Skin of body (tissue), 2 donors: ENCODE data around the gene C1orf52. TPM values are rescaled to one million over a fixed set of nuclear protein-coding genes. Genes with fewer than 3 reads are reported as not detected.

ENCODE experiments used
- DNase-seq: peaks from one replicate; lab custom pipeline; 2025; lab: John Stamatoyannopoulos, UW
- total RNA-seq: library from RNA; depleted of rRNA; stranded (reverse); fragments of >200 nt; gene quantifications from one replicate; pipeline ENCODE4 v1.2.3, GENCODE V29; 2014

C1orf52 gene
- total RNA-seq, 1 donor from 2014 or later: 23.4 TPM

DNA sequence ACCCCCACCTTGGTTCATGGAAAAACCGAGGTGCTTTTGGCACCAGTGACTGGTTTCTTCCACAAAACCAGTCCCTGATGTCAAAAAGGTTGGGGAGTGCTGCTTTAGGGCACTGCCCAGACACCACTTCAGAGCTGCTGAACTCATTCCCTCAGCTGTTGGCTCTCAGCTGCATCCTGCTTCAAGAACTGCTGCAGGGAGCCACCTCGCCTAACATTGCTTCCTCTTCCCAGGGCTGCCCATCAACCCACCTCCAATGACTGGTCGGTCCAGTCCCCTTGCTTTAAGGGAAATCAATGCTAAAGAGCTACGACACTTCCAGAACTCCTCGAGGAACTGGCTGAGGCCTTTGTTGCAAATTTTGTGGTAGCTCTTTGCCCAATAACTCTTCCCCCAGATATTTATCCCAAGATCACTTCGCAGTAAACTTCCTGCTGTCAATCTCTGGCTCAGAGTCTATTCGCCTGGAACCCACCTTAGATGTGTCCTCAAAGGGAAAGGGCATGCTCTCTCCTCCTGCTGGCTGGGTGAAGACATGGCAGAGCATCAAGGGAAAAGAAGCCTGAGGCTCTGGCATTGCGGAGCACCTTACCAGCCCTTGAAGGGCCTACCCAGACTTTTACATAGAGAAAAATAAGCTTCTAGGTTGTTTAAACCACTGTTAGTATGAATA, 29.0 kb downstream of the C1orf52 start:
- DNase-seq: no peak

GRCh38 chr1:85229574-85230097, 29.8 kb downstream of the C1orf52 start:
- DNase-seq: no peak

DNA sequence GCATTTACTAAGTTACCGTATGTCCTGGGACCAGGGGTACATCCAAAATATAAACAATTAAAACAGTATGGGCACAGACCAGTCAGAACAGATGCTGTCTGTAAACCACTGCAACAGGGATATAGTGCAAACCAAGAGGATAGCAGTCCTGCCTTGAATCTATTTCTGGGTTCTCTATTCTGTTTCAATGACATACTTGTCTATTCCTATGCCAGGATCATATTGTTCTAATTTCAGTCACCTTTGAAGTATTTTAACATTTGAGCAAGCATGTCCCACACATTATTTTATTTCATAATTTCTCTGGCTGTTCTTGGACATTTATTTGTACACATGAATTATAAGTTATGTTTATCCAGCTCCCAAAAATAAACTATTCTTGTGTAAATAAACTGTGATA, 30.5 kb downstream of the C1orf52 start:
- peak; percentile 63 for DNase-seq

DNA sequence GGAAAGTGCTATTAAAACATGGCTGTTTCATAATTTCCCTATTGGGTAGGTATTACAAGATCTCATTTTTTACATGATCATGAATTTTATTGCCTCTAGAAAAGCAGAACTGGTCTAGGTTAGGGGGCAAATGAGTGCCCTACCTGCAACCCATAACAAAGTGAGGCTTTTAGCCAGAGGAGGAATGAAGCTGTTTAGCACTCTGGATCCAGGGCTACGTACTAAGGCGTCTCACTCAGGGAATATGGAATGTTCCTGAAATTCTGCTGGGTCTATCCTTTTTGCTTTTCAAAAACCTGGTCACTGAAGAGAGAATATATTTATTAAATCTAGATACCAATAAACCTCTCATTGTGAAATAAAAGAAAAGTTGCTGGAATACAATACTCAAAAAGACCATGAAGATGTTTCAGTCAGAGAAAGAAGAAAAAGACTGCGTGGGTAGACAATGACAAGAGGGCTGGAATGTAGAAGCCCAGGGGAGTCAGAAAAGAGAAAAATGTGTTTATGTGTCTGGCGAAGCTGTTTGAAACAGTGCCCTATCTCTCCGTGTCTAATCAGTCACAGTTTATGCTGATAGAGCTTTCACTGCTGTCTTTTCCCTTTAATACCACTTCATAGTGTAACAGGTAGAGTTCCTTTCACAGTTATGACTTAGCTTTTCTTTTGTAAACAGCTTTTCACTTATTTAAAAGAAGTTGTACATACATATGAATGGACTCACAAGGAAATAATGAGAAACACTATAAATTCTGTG, 33.7 kb downstream of the C1orf52 start:
- DNase-seq: peak; percentile 46

DNA sequence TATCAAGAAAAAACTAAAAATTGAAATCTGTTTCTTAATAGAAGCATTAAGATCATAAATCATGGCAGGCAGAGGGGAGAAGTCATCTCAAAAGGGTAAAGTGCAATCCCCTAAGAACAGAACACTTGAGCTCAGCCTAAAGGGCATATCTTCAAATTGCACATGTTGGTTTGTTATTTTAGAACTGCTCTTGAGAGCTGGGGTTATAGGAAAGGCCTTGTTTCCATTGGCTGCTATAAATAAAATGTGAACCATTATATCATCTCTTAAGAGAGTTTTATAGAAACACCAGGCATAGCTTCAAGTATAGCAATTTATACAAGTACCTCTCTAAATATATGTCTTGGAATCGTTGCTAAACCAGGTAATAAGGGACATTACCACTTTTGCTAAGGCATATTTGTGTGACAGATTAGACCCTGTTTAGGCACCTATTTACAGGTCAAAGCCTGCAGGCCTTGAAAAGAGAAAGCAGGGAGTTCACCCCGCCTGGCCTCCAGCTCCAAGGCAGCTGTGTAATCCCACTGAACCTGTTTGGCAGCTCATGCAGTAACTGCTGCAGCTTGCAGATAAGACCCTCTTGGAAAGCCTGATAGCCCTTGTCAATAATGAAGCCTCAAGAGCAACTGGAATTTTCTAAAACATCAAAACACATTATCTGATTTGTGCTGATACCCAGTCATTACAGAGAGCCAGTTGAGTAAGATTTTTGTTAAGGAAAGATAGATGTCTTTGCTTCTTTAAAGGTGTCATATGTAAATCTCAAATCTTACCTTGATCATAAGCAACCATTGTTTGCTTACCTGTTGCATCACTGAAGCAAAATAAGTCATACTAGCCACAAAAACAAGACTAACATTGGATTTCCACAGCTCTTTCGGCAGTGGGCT, 34.5 kb downstream of the C1orf52 start:
- DNase-seq: peak; percentile 60

DNA sequence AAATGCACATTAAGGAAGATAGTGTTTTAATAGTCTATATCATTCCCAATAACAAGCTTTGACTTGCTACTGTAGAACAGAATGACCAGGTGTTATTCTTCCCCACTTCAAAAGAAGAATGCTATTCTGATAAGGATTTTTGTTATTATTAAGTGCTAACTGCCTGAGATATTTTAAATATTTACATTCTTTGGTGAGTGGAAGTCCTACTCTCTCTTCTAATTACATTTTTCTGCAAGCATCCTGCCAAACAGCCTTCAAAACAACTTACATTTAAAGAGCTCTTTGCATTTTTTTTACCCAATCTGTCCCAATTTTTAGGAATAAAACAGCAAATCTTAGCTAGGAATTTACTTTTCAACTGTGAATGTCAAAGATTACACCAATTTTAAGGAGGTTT, 35.2 kb downstream of the C1orf52 start:
- DNase-seq: no peak

DNA sequence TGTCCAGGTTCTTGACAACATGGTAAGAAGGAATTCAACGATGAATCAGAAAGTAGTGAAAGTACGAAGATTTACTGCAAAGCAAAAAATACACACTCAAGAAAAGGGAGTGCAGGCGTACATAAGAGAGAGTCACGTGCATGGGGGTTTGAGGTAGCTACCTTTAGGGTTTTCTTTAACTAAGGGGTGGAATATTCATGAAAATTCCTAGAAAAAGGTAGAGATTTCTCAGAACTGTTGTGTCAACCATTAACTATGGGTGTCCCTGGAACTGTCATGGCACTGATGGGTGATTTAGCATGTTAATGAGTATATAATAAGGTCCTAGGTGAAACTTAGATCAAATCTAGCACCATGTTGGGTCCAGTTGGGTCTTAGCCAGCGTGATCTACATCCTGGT, 36.1 kb downstream of the C1orf52 start:
- DNase-seq: no peak

DNA sequence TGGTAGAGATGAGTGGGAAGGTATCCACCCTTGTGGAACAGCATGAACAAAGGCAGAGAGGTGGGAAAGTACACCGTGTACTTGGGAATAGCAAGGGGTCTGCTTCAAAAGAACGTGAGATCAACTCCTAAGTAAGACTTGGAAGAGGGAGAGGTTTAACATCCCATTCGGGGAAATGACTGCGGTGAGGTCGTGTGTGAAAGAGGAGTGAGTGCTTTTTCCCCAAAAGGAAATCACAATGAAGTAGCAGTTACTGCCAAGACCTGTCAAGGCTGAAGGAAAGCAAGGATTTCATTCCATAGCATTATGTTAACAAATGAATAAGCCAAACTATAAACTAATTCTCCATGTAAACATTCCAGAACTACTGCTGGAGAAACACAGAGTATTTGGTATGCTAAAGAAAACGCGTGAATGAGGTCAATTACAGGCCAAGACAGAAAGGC, 38.7 kb downstream of the C1orf52 start:
- DNase-seq: peak; percentile 83

- no peak for DNase-seq
These were observed 39.4 kb downstream of the C1orf52 start for GRCh38 chr1:85219853-85220610.

DNA sequence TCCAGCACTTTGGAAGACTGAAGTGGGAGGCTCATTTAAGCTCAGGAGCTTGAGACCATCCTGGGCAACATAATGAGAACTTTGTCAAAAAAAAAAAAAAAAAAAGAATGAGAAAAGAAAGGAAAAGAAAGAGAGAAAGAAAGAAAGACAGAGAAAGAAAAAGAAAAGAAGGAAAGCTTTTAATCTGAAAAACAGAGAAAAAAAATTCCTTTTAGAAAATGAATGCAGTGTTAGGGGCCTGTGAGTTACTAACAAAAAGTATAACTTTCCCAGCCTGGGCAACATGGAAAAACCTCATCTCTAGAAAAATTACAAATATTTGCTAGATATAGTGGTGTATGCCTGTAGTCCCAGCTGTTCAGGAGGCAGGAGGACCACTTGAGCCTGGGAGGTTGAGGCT, 42.8 kb downstream of the C1orf52 start:
- no peak for DNase-seq

GRCh38 chr1:85214654-85215053, 44.8 kb downstream of the C1orf52 start:
- DNase-seq: no peak

- DNase-seq: no peak
These were observed 51.0 kb downstream of the C1orf52 start for GRCh38 chr1:85208488-85208887.

DNA sequence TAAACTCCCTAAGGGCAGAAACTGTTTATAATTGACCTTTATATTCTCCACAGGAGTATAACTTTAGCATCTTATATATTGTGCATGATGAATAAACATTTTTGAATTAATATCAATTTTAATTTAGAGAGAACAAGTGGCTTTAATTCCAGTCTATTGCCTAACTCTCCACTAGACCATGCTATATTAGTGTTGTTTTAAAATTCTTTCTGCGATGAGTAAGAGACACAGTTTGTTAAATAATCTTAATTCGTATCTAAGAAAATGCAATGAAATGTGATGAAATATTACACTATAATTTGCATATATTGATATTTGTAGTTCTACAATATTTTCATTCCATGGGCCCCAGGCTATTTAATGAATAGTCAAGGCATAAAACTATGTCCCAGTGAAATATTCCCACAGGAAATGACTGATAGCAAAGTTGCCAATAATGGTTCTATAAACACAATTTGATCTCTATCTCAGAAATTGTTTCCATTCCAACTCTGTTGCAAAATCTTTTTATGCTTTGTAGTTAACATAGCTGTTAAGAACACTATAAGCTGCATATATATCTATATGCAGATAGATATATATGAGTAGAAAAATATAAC, 55.8 kb downstream of the C1orf52 start:
- DNase-seq: no peak

DNA sequence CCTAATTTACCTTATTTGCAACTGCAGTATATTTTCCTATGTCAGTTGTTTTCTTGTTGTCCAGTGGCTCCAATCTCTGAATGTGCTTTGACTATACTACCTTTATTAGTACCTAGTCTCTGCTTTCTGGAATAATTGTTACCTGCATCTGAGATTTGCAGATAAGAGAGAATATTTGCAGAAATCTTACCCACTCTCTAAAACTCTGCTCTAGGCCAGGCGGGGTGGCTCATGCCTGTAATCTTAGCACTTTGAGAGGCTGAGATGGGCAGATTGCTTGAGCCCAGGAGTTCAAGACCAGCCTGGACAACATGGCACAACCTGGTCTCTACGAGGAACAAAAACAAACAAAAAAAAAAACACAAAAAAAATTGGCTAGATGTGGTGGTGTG, 56.6 kb downstream of the C1orf52 start:
- no peak for DNase-seq

- no peak for DNase-seq
These were observed 57.2 kb downstream of the C1orf52 start for GRCh38 chr1:85202092-85202863.

GRCh38 chr1:85201340-85202091, 57.9 kb downstream of the C1orf52 start:
- DNase-seq: peak; percentile 48

- DNase-seq: peak; percentile 32
These were observed 58.8 kb downstream of the C1orf52 start, which contains the start of gene SYDE2 for GRCh38 chr1:85200463-85201339. SYDE2 (minus strand) TSS chr1:85201016; CDS start chr1:85200996, 20 bp downstream.
